ENCODE results near the gene PEX13. TPM values are rescaled to one million over a fixed set of nuclear protein-coding genes. Genes with fewer than 3 reads are reported as not detected.

Gene PEX13
- total RNA-seq, 1 donor from 2014 or later = 31.7 TPM

DNA sequence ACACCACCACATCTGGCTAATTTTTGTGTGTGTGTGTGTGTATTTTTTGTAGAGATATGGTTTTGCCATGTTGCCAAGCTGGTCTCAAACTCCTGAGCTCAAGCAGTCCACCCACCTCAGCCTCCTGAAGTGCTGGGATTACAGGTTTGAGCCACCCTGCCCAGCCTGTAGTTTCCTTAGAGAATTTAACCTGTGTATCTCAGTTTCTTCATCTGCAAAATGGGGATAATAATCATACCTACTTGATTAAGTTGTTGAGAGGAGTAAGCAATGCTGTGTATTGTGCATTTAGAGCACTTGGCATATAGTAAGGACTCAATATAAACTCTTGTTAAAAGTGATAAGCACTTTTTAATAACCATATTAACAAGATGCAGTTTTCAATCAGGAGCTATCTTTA, 41.9 kb downstream of the PEX13 start:
- no peak overlapping the region for H3K4me3 ChIP-seq (ENCODE audit: low read depth, low read length)

DNA sequence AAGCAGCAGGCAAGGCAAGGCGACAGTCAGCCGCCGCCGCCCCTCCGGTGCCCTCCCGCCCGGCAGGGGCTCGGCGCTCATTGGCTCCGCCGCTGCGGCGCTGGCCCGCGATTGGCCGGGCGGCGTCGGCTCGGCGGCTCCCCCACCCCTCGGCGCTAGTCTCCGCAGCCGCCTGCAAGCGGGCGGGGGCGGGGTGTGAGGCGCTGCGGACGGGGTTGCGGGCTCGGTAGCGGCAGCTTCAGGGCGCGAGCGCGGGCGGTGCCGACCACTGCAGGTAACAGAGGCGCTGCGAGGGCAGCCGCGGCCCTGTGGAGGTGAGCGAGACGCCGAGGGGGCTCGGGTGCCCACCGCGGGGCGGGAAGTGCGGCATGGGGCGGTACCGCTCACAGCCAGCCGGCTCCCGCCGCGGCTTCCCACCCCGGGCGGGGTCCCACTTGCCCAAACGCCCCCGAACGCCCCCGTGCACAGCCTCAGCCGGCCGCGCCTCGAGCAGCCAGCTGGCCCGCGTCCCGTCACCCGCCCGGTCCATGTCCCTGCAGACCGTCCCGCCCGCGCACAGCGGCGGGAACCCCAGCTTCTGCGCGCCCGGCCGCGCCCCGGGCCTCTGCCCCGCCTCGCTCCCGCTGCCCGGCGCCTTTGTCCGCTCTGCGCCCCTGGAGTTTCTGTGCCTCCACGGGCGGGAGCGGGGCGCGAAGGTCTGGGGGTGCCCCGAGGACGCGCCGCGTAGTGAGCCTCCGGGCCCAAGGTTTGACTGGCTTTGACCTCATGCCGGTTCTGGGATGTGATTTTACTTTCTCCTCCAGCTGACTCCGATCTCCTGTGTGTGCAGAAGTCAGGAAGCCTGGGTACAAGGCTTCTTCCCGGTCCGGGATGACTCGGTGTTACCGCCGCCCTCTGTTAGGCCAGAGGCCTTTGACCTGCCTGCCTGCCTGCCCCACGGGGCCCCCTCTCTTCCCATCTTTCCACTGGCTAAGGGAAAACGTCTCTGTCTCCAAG, 48.5 kb downstream of the PEX13 start, which contains the start of gene SANBR:
Gene SANBR (plus strand): TSS at position 158 of the 996 bp plus-strand sequence. CDS start 4,480 bp downstream, outside the sequence.
- TF ChIP-seq, protein P1, sequence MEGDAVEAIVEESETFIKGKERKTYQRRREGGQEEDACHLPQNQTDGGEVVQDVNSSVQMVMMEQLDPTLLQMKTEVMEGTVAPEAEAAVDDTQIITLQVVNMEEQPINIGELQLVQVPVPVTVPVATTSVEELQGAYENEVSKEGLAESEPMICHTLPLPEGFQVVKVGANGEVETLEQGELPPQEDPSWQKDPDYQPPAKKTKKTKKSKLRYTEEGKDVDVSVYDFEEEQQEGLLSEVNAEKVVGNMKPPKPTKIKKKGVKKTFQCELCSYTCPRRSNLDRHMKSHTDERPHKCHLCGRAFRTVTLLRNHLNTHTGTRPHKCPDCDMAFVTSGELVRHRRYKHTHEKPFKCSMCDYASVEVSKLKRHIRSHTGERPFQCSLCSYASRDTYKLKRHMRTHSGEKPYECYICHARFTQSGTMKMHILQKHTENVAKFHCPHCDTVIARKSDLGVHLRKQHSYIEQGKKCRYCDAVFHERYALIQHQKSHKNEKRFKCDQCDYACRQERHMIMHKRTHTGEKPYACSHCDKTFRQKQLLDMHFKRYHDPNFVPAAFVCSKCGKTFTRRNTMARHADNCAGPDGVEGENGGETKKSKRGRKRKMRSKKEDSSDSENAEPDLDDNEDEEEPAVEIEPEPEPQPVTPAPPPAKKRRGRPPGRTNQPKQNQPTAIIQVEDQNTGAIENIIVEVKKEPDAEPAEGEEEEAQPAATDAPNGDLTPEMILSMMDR (IDR thresholded peaks at IDR 0.05; ENCODE audit: insufficient read depth, low read length, poor library complexity, severe bottlenecking) = no peak
- H3K27me3 ChIP-seq (ENCODE audit: control insufficient read depth, insufficient read depth, low read length) = no peaks in the 10 kb centered on the region
- H3K36me3 ChIP-seq (ENCODE audit: control insufficient read depth, insufficient read depth, low read length) = no peaks in the 10 kb centered on the region
- H3K4me3 ChIP-seq (ENCODE audit: low read depth, low read length) = peak within 1 kb of the TSS; percentile 70
- peak; percentile 34 for DNase-seq (ENCODE audit: low read depth)

More for the DNA sequence above, 41.9 kb downstream of the PEX13 start:
- Histone ChIP-seq H3K27me3 (ENCODE audit: control insufficient read depth, insufficient read depth, low read length) (no peaks in the 10 kb centered on the region), H3K36me3 (ENCODE audit: control insufficient read depth, insufficient read depth, low read length) (no peaks in the 10 kb centered on the region)
- no peak for DNase-seq (ENCODE audit: low read depth)
- TF ChIP-seq, protein P1 (IDR thresholded peaks at IDR 0.05; ENCODE audit: insufficient read depth, low read length, poor library complexity, severe bottlenecking) = no peak

DNA sequence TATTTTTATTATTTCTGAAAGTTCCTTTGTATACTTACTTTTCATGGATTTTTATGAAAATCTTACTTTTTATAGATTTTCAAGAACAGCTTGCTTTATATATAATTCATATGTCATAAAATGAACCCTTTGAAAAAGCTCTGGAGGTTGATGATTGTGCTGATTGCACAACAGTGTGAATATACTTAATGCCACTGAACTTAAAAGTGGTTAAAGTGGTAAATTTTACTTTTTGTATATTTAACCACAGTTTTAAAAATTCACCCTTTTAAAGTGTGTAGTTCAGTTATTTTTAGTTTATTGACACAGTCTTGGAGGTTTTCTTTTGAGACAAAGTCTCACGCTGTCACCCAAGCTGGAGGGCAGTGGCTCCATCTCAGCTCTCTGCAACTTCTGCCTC, 56.6 kb downstream of the PEX13 start:
- Histone ChIP-seq H3K36me3 (ENCODE audit: control insufficient read depth, insufficient read depth, low read length) (no peaks in the 10 kb centered on the region), H3K27me3 (ENCODE audit: control insufficient read depth, insufficient read depth, low read length) (no peaks in the 10 kb centered on the region), H3K4me3 (ENCODE audit: low read depth, low read length) (no peak overlapping the region)
- TF ChIP-seq, protein P1 (IDR thresholded peaks at IDR 0.05; ENCODE audit: insufficient read depth, low read length, poor library complexity, severe bottlenecking) = no peak
- no peak for DNase-seq (ENCODE audit: low read depth)

DNA sequence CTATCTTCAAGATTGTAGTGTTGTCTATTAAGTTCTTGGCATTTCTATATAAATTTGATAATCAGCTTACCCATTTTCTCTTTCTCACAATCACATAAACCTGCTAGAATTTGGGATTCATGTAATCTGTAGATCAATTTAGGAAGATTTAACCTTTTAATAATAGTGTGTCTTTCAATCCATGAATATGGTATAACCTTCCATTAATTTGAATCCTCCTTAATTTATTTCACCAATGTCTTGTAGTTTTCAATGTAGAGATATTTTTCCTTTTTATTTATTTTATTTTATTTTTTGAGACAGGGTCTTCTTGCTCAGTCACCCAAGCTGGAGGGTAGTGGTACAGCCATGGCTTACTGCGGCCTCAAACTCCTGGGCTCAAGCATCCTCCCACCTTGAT, 68.4 kb downstream of the PEX13 start:
- Histone ChIP-seq H3K27me3 (ENCODE audit: control insufficient read depth, insufficient read depth, low read length) (no peaks in the 10 kb centered on the region), H3K36me3 (ENCODE audit: control insufficient read depth, insufficient read depth, low read length) (no peaks in the 10 kb centered on the region), H3K4me3 (ENCODE audit: low read depth, low read length) (no peak overlapping the region)
- TF ChIP-seq, protein P1 (IDR thresholded peaks at IDR 0.05; ENCODE audit: insufficient read depth, low read length, poor library complexity, severe bottlenecking) = no peak
- DNase-seq (ENCODE audit: low read depth) = no peak

DNA sequence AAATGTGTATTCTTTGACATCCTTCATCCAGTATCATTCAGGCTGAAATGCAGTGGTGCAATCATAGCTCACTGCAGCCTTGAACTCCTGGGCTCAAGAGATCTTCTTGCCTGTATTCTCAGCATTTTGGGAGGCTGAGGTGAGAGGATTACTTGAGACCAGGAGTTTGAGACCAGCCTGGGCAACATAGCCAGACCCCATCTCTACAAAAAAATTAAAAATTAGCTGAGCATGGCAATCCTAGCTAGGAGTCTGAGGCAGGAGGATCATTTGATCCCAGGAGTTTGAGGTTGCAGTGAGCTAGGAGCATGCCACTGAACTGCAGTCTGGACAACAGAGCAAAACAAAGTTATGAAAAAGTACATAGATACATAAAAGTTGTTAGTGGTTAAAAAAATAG, 72.3 kb downstream of the PEX13 start:
- no peak overlapping the region for H3K4me3 ChIP-seq (ENCODE audit: low read depth, low read length)
- H3K27me3 ChIP-seq (ENCODE audit: control insufficient read depth, insufficient read depth, low read length) = no peaks in the 10 kb centered on the region
- TF ChIP-seq, protein P1 (IDR thresholded peaks at IDR 0.05; ENCODE audit: insufficient read depth, low read length, poor library complexity, severe bottlenecking) = no peak
- DNase-seq (ENCODE audit: low read depth) = no peak
- H3K36me3 ChIP-seq (ENCODE audit: control insufficient read depth, insufficient read depth, low read length) = no peaks in the 10 kb centered on the region

Data from kidney epithelial cell (primary cell).